HL-60 (cell line): ENCODE data around the gene BTBD19.

Source experiments
- DNase-seq, 2 experiments: peaks; one replicate each; pipeline ENCODE4 v3.0.0-alpha.2; 2010 to 2020; ENCODE audit warnings: low read depth in 1 of 2, low spot score in 1 of 2
- H3K27ac ChIP-seq: fragments of 250-450 bp; sonication (Bioruptor Pico); replicated peaks from 2 replicates; pipeline ENCODE4 v1.5.1; 2020; ENCODE audit warnings: mild to moderate bottlenecking, moderate library complexity
- H3K27me3 ChIP-seq: fragments of 250-450 bp; sonication (Bioruptor Pico); 2 replicates; pipeline ENCODE4 v1.5.1; 2021; ENCODE audit warnings: mild to moderate bottlenecking, moderate library complexity; ENCODE audit not compliant: insufficient read depth, poor library complexity, severe bottlenecking
- H3K4me3 ChIP-seq: replicated peaks from 2 replicates; pipeline ENCODE4 v1.5.1; 2011; ENCODE audit warnings: mild to moderate bottlenecking, control low read depth, low read length; ENCODE audit not compliant: insufficient read depth
- CTCF ChIP-seq: IDR thresholded peaks from one replicate; pipeline ENCODE4 v1.5.1; 2011; ENCODE audit warnings: low read length, control low read depth, inconsistent platforms; ENCODE audit not compliant: insufficient read depth
- GABPA ChIP-seq: IDR thresholded peaks from 2 replicates; pipeline ENCODE4 v1.6.1; 2012; ENCODE audit warnings: low read depth
- POLR2AphosphoS5 ChIP-seq: IDR thresholded peaks from 2 replicates; pipeline ENCODE4 v1.6.1; 2012; ENCODE audit warnings: low read depth
- REST ChIP-seq: IDR thresholded peaks from 2 replicates; pipeline ENCODE4 v1.6.1; 2012; ENCODE audit warnings: low read depth; ENCODE audit not compliant: insufficient replicate concordance
- SPI1 ChIP-seq: IDR thresholded peaks from 2 replicates; pipeline ENCODE4 v1.6.1; 2012; ENCODE audit warnings: low read depth, mild to moderate bottlenecking, borderline replicate concordance

Gene BTBD19

GRCh38 chr1:44853201-44853600 lies 44.9 kb downstream of the BTBD19 start:
- no peak overlapping the region for H3K27ac ChIP-seq
- DNase-seq: no peak
- no peaks in the 10 kb centered on the region for H3K27me3 ChIP-seq
- TF ChIP-seq REST (no peak), SPI1 (no peak), GABPA (no peak), CTCF (no peak), POLR2AphosphoS5 (no peak)
- H3K4me3 ChIP-seq: no peak overlapping the region

- Histone ChIP-seq H3K27ac (no peak overlapping the region), H3K27me3 (no peaks in the 10 kb centered on the region), H3K4me3 (no peak overlapping the region)
- no peak for DNase-seq
- TF ChIP-seq POLR2AphosphoS5 (no peak), GABPA (no peak), CTCF (no peak), SPI1 (no peak), REST (no peak)
Measured at GRCh38 chr1:44854970-44855369, 46.6 kb downstream of the BTBD19 start.

GRCh38 chr1:44855742-44856141 lies 47.4 kb downstream of the BTBD19 start:
- DNase-seq: no peak
- TF ChIP-seq SPI1 (no peak), POLR2AphosphoS5 (no peak), CTCF (no peak), GABPA (no peak), REST (no peak)
- no peak overlapping the region for H3K27ac ChIP-seq
- no peaks in the 10 kb centered on the region for H3K27me3 ChIP-seq
- no peak overlapping the region for H3K4me3 ChIP-seq
